Stimulated activated CD8-positive, alpha-beta memory T cell treated with anti-CD3 and anti-CD28 coated beads, Interleukin-15, amount 100 ng/mL, for 48 hours (primary cell): ENCODE measurements around the gene ACTG2.

Experiments used
- DNase-seq, 2 donors: peaks; one replicate each; pipeline ENCODE4 v3.0.0-alpha.2; 2020; ENCODE audit warnings: low read depth in 2 of 2

Gene ACTG2

DNA sequence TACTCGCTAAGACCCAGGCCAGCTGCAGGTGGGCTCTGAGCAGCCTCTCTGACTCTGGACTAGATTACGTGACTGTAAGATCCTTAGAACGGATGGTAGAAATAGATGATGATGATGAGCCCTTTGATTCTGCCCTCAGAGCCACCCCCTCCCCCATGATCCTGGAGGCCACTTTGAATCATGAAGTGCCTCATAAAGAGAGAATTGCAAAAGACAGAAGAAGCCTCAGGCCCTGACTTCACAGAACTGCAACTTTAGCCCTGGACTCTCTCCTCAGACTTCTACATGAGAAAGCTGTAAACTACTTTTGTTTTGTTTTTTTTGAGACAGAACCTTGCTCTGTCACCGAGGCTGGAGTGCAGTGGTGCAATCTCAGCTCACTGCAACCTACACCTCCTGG, 76.5 kb downstream of the ACTG2 start:
- no peak for DNase-seq
